ENCODE measurements around the gene ZNF334.

Gene ZNF334

DNA sequence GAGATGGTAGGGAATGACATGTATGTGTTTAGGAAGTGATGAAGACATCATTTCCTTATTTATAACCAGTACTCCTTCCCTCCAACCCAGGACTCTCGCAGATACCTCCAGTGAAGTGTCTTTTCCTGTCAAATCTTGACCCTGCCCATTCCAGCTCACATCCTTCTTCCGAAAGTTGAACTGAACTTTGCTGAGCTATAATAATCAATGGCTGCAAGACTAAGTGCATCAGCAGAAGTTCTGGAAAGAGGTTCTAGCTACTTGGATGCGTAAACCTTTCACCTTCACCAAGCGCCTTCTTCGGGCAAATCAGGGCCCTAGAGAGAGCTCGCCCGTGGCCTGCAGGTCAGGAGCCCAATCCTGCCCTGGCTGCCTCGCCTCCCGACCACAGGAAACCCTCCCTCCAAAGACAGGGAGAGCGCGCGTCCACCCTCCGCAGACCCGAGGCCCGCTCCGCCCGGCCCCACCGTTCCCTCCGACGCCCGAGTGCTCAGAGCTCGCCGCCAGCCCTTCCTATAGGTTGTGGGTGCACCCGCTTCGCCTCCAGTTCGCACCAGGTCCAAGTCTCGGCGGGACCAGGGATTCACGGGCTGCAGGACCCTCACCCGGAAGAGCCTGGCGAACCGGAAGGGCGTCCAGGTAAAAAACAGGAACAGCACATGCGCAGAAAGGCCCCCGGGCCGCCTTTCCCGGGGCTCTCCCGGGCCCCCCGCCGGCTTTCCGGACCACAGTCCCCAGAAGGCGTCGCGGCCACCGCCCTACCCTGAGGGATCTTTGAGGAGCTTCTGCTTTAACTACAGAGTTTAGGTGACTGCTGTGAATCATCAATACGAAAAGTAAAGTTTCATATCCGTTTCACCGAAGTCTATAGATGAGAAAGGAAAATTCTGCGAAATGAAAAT, at the start of gene ZNF334:
Gene ZNF334, minus strand, starts transcription at position 617 of the 902 bp plus-strand sequence. CDS start 1,457 bp downstream, outside the sequence.
- DNase-seq (ENCODE audit: low read depth), result no peak

DNA sequence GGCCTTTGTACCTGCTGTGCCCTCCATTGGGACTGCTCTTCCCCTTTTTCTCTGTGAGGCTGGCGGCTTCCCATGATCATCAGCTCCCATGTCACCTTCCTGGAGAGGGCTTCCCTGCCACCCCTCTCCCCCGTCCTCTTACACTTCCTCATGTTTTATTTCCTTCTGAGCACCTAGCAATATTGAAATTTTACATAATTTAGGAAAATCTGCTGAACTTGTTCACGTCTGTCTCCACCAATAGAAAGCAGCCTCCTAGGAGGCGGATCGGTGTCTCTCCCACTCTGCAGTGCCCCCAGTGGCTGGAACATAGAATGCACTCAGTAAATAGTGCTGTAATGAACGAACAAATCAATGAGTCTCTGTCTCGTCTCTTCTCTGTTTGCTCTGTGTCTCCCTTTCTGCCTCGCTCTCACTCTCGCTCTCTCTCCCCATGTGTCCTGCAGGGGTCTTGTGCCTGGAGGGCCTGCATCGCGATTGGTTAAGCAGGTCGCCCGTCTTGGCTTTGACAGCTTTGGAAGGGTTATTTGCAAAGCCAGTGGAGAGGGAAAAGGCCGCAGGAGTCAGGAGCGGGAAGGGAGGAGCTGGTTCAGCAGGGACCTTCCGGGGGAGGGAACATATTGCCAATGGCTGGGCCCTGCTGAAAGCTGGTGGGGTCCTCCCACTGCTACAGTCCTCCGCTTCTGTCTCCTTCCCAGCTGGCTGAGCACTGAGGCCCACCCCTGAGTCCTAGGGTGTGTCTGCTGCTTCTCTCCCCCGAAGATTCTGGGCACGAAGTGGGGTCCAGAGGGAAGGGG, 49.2 kb upstream of the ZNF334 start:
- DNase-seq (ENCODE audit: low read depth), result peak; percentile 31

GRCh38 chr20:46562009-46562372, 48.6 kb upstream of the ZNF334 start:
- no peak for DNase-seq (ENCODE audit: low read depth)

DNA sequence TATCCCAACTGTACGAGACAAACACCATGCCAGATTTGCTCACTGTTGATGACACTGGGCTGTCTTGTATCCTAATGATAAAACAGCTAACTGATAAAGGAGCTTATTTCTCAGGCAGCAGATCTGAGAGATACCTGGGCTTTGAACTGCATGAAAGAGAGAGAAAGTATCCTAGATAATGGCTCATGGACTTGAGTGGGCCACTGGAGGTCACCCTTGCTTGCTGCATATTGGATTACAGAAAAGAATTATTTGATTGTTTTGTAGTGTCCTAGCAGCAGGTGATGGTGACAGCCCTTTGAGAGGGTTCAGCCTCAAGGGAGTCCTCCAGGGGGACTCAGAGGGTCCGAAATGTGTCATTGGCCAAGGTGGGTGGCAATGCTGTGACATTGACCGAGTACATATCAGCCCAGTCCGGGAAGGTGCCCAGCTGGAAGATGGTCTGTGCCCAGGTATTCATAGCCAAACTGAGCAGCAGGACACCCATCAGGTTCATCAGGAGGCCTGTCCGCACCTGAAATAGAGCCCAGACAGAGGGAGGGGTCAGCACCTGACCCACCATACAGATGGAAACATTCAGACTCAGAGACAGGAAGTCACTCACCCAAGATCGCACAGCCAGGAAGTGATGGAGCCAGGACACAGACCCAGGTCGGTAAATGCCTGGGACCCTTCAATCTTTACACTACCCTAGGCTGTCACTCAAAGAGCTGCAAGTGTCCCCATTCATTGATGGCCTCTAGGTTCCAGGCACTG, 46.5 kb upstream of the ZNF334 start:
- DNase-seq (ENCODE audit: low read depth), result no peak

DNA sequence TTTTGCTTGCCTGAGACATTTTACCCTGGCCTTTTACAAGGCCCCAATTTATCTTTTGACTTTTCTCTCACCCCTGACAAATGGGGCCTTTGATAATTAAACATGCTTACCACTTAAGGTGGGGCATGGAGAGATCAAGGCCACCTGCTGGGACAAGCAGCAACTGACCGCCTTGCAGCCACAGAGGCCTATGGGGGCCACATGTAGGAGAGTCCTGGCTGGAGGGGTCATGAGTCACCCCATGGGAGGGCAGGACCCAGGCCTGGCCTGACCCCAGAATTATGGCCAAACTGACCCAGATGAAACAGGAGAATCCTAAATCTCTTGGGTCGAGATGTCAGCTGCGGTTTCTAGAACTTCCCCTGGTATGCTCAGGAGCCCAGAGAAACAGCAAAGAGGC, 45.6 kb upstream of the ZNF334 start:
- DNase-seq (ENCODE audit: low read depth), result no peak

GRCh38 chr20:46558511-46558959, 45.2 kb upstream of the ZNF334 start:
- DNase-seq (ENCODE audit: low read depth), result peak; percentile 23

DNA sequence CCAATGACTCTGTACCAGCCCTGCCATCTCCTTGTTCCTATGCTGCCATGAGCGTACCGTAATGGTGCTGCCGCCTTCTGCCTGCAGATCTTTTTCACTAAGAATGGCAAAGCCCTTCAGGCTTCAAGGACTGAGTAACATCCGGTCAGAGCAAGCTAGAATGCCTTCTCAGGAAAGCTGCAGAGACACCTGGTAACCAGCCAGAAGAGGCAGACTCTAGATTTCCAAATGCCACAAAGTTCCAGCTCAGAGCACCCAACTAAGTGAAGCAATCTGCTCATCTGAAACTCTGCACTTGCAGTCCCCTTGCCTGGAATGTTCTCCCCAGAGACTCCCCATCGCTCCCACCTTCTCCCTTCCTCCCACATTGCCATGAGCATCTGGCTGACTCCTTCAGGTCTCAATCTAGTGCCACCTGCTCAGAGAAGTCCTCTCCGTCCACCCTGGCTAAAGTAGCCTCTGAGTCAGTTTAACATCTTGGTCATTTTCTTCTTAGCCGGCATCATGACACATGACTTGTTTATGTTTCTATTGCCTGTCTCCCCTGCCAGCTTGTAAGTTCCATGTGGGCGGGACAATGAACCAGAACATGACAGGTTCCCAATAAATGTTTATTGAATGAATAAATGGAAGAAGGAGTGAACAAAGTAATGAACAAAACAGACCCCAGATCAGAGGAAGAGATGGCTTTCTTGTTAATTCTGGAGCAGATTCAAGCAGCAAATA, 44.0 kb upstream of the ZNF334 start:
- DNase-seq (ENCODE audit: low read depth), result no peak

GRCh38 chr20:46555370-46555956, 42.1 kb upstream of the ZNF334 start:
- no peak for DNase-seq (ENCODE audit: low read depth)

DNA sequence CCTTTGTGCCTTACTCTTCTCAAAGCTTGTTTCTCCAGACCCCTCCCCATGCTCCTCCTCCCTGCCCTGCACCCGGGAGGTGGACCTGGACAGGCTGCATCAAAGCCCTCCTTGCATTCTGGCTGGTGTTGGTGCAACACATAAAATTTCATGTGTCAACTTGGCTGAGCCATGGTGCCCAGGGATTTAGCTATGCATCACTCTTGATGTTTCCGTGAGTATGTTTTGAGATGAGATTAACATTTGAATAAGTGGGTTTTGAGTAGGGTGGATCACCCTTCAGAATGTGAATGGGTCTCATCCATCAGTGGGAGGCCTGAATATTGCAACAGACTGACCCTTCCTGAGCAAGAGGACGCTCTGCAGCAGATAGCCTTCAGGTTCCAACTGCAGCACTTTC, 41.5 kb upstream of the ZNF334 start:
- no peak for DNase-seq (ENCODE audit: low read depth)

DNA sequence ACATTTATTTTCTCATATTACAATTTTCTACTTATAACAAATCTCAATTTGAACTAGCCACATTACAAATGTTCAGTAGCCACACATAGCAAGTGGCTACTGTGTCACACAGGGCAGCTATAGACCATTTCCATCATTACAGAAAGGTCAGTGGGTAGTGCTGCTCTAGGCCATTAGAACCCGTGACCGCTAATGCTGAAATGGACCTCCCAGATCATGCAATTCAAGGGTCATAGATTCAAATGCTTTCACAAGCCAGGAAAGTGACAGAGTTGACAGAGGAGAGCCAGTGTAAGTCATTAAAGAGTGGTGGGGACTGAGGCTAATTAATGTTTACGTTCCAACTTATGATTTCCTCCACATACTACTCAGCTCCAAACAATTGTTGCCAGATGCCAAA, 40.6 kb upstream of the ZNF334 start:
- DNase-seq (ENCODE audit: low read depth), result no peak

DNA sequence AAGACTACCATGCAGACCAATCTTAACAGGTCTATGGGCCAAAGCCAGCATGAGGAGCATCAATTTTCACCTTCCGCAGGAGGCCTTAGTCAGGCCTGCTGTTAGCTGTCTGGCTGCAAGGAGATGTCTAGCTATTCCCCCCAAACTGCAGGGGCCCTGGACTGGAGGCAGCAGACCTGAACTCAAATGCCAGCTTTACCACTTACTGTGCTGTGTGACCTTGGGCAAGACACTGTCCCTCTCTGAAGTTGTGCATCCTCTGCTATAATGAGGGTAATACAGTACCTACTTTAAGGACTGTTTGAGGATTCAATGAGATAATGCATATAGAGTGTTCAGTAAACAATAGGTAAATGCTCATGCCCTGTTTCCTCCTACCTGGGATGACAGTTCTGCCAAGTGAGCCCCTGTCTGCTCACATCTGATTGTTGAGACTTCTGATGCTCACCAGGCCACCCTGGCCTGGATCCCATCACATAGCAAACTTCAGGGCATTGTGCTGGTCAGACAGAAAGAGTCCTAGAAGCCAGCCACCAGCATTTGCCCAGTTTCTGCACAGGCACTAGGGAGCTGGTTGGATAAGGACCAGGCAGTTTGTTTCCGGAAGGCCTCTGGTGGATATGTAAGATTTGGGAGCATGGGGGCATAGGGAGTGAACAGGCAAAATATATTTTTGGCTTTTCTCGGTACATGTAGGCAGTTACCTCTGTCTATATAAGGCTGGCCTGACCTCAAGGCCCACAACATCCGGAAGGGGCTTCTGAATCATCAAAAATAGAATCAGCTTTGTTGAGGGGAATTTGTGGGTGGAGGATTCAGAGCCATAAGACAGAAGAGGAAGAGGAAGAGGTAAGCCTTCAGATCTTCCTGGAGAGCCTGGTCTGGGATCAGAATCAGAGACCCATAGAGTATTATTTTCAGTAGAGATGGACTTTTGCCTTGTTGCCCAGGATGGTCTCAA, 39.4 kb upstream of the ZNF334 start:
- DNase-seq (ENCODE audit: low read depth), result peak; percentile 8

DNA sequence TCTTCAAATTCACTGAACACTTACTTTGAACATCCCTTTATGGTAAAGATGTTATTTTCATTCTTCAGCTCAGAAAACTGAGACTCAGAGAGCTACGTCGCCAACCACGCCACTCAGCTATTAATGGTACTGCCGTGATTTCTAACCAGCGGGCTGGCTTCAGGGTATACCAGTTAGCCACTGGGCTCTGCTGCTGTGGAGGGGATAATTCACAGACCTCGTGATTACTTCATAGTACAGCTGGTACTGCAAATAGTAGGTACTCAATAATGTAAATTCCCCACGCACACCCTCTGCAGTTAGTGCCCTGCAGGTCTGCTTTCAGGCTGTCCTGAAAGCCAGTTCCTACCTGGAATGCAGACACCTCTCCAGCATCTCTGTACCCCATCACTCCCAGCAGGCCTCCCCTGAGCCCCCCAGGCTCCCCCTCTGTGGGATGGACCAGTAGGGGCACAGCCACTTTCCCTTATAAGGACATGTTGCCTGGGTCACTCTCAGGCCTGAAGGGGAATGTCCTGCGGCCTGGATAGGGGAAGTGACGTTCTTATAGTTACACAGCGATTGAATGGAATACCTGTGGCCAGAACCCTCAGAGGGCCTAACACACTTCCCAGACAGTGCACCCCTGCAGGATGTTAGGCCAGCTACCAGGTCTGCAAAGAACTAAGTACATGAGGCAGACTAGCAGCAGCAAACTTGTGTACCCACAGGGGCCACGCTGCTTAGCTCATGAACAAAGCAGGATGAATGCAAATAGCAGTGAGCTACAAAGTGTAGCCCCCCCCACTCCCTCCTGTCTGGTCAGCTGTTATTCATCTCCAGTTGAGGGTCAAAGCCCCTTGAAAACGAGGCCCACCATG, 38.4 kb upstream of the ZNF334 start:
- no peak for DNase-seq (ENCODE audit: low read depth)

DNA sequence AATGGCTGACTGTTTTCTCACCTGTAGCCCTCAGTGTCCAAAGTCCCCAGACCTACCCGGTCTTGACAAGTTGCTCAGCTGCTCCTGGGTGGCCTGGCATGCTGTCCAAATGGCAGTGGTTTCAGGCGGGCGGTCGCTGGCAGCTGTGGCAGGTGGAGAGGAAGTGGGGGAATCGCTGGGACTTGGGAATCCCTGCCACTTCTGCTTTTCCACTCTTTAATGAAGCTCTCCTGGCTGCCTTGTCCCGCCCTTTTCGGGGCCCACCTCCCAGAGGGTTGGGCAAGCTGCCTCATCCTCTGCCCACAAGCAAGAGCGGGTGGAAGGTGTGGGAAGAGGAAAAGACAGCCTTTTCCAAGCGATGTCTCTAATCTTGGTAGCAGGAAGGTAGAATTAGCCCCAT, 37.1 kb upstream of the ZNF334 start, which contains the start of gene OCSTAMP:
Gene OCSTAMP, minus strand, starts transcription at position 194 of the 400 bp plus-strand sequence. Its CDS starts 94 bp downstream, at position 100.
- no peak for DNase-seq (ENCODE audit: low read depth)

DNA sequence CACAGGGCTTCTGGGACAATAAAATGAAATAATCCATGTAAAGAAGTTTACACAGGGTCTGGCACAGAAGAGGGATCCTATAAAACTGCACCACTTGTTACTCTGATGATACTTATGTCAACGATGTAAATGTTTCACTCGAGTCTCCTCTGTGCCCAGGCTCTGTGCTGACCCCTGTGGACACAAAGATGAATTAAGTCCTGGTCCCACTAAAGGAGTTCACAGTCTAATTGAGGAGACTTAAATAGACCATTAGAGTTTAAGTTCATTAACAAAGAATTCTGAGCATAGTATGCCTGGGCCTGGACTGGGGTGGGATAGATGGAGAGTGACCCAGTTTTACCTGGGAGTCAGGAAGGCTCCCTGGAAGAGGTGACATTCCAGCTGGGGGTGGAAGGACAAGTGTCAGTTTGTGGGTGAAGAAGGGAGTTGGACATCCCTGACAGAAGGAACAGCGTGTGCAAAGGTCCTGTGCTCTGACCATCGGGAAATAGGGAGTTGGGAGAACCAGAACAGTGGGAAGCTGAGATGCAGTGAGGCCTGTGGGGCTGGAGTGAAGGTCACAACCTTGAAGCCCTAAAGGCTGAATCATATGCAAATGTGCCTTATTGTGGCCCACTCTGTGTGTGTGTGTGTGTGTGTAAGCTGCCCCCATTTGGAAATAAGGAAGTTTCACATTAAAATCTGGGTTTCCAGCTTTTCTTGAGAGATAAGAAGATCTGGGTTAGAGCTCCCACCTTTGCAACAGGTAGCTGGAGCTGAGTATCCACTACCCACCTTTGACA, 36.0 kb upstream of the ZNF334 start:
- no peak for DNase-seq (ENCODE audit: low read depth)

DNA sequence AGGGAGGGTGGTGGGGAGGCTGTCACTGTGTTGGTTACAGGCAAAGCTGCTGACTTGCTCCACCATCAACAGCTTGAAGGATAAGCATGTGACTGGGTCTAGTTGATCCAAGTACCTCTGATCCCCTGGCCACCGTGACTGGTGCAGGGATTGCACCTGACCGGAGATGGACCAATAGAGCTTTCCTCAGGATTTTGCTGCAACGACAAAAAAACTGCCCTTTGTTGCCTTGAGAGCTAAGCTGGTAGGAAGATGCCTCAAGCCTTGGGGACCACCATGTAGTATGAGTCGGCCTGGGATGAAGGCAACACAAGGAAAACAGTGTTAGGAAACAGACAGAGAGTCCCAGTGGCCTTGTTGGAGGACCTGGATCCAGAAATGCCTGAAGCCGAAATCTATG, 35.3 kb upstream of the ZNF334 start:
- no peak for DNase-seq (ENCODE audit: low read depth)

- DNase-seq (ENCODE audit: low read depth), result no peak
Measured at GRCh38 chr20:46547995-46548394, 34.6 kb upstream of the ZNF334 start.

- no peak for DNase-seq (ENCODE audit: low read depth)
Measured at GRCh38 chr20:46546936-46547335, 33.6 kb upstream of the ZNF334 start.

DNA sequence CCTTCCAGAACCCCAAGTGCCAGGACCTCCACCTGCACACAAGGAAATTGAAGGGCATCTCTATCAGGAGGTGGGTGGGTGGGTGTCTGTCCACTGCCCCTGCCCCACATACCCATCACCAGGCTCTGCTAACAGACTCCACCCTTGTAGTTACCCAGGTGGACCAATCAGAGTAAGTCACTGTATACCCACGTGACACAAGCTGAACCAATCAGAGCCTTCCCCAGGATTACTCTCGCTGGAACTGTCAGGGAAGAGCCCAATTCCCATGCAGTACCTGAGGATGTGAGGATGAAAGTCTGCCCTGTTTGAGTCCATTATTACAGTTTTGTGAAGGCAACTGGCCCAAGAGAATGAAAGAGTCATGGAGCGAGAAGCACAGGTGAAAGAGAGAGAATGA, 32.9 kb upstream of the ZNF334 start:
- DNase-seq (ENCODE audit: low read depth), result no peak

All from activated T-helper 9 cell treated with anti-CD3 and anti-CD28 coated beads, Interleukin-2, amount 50 U/mL, for 16 hours (primary cell).